Skeletal muscle satellite cell (primary cell): ENCODE results near the gene DDX23.

Experiments
- H3K27me3 ChIP-seq: 2 replicates; pipeline ENCODE4 v1.7.0; 2013; ENCODE audit warnings: low read length; ENCODE audit not compliant: control insufficient read depth, insufficient read depth
- H3K36me3 ChIP-seq: 2 replicates; pipeline ENCODE4 v1.7.0; 2013; ENCODE audit warnings: mild to moderate bottlenecking, control low read depth, low read length; ENCODE audit not compliant: insufficient read depth
- H3K4me1 ChIP-seq: 2 replicates; pipeline ENCODE4 v1.7.0; 2013; ENCODE audit warnings: low read length; ENCODE audit not compliant: control insufficient read depth, insufficient read depth
- H3K4me2 ChIP-seq: 2 replicates; pipeline ENCODE4 v1.7.0; 2013; ENCODE audit warnings: mild to moderate bottlenecking, low read length
- H3K4me3 ChIP-seq: 2 replicates; pipeline ENCODE4 v1.7.0; 2013; ENCODE audit warnings: low read length
- H3K9ac ChIP-seq: 2 replicates; pipeline ENCODE4 v1.7.0; 2013; ENCODE audit warnings: mild to moderate bottlenecking, low read depth, low read length, moderate library complexity
- H3K9me3 ChIP-seq: replicated peaks from 2 replicates; pipeline ENCODE4 v1.7.0; 2013; ENCODE audit warnings: mild to moderate bottlenecking, control low read depth, low read length

Gene DDX23

DNA sequence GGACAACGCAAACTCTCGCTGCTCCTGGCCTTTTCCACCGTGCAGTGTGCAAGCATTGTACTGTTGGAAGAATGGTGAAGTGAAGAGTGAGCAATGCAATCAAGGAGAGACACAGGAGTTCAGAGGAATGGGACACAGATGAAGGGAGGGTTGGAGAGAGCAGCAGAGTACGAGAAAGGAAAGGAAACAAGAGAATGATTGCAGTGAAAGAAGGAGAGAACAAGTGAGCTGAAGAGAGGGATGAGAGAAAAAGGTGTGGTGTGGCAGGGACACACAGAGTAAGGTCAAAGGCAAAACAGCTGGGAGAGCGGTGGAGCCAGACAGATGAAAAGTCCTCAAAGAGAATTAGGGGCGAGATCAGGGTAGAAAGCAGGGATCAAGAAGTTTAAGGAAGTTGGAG, 20.7 kb downstream of the DDX23 start:
- H3K4me3 ChIP-seq: no peak overlapping the region
- no peak overlapping the region for H3K9ac ChIP-seq
- peaks cover 84% of the 10 kb centered on the region for H3K36me3 ChIP-seq
- no peaks in the 10 kb centered on the region for H3K4me1 ChIP-seq
- H3K27me3 ChIP-seq: no peaks in the 10 kb centered on the region
- H3K4me2 ChIP-seq: no peak overlapping the region
- H3K9me3 ChIP-seq: no peaks in the 10 kb centered on the region

DNA sequence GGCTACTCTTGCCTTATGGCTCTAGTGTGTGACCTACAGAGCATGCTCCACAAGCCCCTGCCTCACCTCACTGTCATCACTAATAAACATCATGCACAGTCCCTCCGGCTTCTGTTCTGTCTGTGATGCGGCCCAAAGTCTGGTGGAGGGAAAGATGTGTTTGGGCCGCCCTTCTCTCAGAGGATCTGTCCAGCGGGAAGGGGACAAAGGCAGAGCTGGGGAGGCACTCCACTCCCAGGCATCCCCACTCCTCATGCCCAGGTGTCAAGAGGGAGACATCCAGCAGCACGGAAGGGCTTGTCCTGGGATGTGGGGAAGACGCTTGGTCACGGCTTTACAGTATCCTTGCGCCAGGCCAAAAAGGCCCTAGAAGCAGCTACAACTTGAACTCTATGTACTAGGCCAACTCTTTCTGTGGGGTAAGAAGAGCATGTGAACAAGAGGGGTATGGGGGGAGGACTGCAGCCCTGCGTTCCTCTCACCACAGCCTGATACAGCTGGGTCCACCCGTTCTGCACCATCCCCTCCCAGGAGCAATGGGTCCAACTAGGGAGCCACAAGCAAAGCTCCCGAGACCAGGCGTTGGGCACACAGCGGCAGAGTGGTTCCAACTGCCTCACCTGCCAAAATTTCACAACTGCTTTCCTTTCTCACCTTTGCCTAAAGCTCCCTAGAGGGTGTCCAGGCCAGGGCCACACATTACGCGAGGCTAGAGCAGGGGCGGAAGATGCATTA, 23.0 kb downstream of the DDX23 start:
- no peak overlapping the region for H3K4me2 ChIP-seq
- no peaks in the 10 kb centered on the region for H3K4me1 ChIP-seq
- no peaks in the 10 kb centered on the region for H3K27me3 ChIP-seq
- no peak overlapping the region for H3K9ac ChIP-seq
- no peak overlapping the region for H3K4me3 ChIP-seq
- H3K36me3 ChIP-seq: peaks cover 92% of the 10 kb centered on the region
- H3K9me3 ChIP-seq: no peaks in the 10 kb centered on the region

DNA sequence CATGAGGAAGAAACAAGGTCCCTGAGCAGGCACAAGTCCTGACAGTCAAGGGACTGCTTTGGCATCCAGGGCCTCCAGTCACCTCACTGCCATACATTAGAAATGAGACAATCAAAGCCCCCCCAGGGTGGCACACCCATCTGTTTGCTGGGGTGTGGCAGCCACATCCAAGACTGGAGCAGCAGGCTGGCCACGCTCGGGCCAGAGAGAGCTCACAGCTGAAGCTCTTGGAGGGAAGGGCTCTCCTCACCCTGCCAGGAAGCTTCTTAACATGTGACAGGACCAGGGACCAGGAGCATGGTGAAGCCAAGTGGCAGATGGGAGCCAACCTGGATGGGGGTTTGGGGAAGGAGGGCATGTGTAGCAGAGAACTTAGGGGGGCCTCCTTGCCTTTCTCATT, 23.7 kb downstream of the DDX23 start:
- Histone ChIP-seq H3K36me3 (peaks cover 88% of the 10 kb centered on the region), H3K4me2 (no peak overlapping the region), H3K9me3 (no peaks in the 10 kb centered on the region), H3K27me3 (no peaks in the 10 kb centered on the region), H3K9ac (no peak overlapping the region), H3K4me1 (no peaks in the 10 kb centered on the region), H3K4me3 (no peak overlapping the region)

- H3K9me3 ChIP-seq: no peaks in the 10 kb centered on the region
- H3K9ac ChIP-seq: no peak overlapping the region
- no peak overlapping the region for H3K4me2 ChIP-seq
- no peaks in the 10 kb centered on the region for H3K27me3 ChIP-seq
- H3K36me3 ChIP-seq: peaks cover 81% of the 10 kb centered on the region
- no peak overlapping the region for H3K4me3 ChIP-seq
- no peaks in the 10 kb centered on the region for H3K4me1 ChIP-seq
Observed at GRCh38 chr12:48827513-48828096, 24.4 kb downstream of the DDX23 start.

GRCh38 chr12:48827026-48827425, 24.9 kb downstream of the DDX23 start:
- Histone ChIP-seq H3K27me3 (no peaks in the 10 kb centered on the region), H3K36me3 (peaks cover 76% of the 10 kb centered on the region), H3K4me2 (no peak overlapping the region), H3K9me3 (no peaks in the 10 kb centered on the region), H3K9ac (no peak overlapping the region), H3K4me3 (no peak overlapping the region), H3K4me1 (no peaks in the 10 kb centered on the region)

DNA sequence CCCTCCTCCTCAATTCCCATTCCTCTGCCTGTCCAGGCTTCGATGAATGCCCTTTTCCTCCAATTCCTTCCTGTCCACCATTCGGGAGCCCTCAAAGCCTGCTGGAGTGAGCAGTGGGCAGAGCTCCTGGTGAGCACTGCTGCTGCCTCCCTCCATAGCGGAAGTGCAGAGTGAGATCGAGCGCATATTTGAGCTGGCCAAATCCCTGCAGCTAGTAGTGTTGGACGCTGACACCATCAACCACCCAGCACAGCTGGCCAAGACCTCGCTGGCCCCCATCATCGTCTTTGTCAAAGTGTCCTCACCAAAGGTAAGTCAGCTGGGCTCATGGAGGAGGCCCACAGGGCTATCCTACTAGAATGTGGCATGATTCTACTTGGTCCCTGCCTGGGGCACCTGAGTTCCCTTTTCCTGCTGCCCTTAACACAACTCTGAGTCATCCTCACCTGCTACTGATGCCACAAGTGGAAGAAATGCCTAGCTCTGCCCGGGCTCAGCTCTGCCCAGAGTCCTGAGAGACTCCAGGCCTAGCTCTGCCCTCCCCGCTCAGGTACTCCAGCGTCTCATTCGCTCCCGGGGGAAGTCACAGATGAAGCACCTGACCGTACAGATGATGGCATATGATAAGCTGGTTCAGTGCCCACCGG, 25.6 kb downstream of the DDX23 start:
- H3K36me3 ChIP-seq: peaks cover 69% of the 10 kb centered on the region

GRCh38 chr12:48824905-48825304, 27.1 kb downstream of the DDX23 start:
- no peaks in the 10 kb centered on the region for H3K27me3 ChIP-seq
- H3K36me3 ChIP-seq: peaks cover 60% of the 10 kb centered on the region
- H3K4me2 ChIP-seq: no peak overlapping the region
- no peak overlapping the region for H3K9ac ChIP-seq
- H3K4me1 ChIP-seq: no peaks in the 10 kb centered on the region
- no peak overlapping the region for H3K4me3 ChIP-seq
- no peaks in the 10 kb centered on the region for H3K9me3 ChIP-seq

More for the DNA sequence above, 25.6 kb downstream of the DDX23 start:
- no peaks in the 10 kb centered on the region for H3K27me3 ChIP-seq
- H3K4me2 ChIP-seq: no peak overlapping the region
- H3K4me3 ChIP-seq: no peak overlapping the region
- no peaks in the 10 kb centered on the region for H3K4me1 ChIP-seq
- no peaks in the 10 kb centered on the region for H3K9me3 ChIP-seq
- H3K9ac ChIP-seq: no peak overlapping the region

GRCh38 chr12:48824112-48824511, 27.9 kb downstream of the DDX23 start:
- Histone ChIP-seq H3K36me3 (peaks cover 52% of the 10 kb centered on the region), H3K27me3 (no peaks in the 10 kb centered on the region), H3K4me3 (no peak overlapping the region), H3K9me3 (no peaks in the 10 kb centered on the region), H3K4me1 (no peaks in the 10 kb centered on the region), H3K4me2 (no peak overlapping the region), H3K9ac (no peak overlapping the region)

DNA sequence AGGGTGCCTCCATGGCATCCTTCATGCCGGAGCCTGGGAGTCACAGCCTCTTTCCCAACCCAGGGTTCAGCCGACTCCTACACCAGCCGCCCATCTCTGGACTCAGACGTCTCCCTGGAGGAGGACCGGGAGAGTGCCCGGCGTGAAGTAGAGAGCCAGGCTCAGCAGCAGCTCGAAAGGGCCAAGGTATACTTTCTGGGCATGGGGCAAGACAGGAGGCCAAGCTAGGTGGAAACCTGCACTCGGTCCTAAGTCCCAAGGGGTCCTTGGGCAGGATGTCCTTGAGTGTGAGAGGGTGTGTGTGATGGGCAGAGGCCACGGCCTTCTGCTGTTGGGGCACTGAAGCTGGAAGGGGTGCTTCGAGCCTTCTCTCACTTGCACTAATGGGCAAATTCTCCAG, 28.7 kb downstream of the DDX23 start:
- Histone ChIP-seq H3K9me3 (no peaks in the 10 kb centered on the region), H3K36me3 (peaks cover 43% of the 10 kb centered on the region), H3K4me3 (no peak overlapping the region)

DNA sequence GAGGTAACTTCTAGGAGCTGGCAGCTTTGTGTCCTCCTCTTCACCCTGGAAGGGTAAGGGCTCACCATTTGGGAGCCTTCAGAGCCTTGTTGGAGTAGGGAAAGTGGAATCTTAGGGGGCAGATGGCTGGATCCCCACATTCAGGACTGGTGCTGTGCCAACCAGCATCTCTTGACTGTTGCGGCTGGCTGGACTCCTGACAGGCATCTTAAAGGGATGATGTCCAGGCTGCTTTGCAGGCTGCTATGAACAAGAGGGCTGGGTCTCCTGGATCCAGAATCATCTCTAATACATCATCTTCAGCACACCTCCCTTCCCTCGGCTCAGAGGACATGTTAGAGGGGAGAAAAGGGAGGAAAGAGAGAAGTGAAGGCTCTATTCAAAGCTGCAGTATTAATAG, 29.3 kb downstream of the DDX23 start:
- Histone ChIP-seq H3K4me2 (no peak overlapping the region), H3K36me3 (peaks cover 38% of the 10 kb centered on the region), H3K4me3 (no peak overlapping the region), H3K27me3 (no peaks in the 10 kb centered on the region), H3K9me3 (no peaks in the 10 kb centered on the region), H3K9ac (no peak overlapping the region), H3K4me1 (peaks cover 5% of the 10 kb centered on the region)

More for the DNA sequence above, 28.7 kb downstream of the DDX23 start:
- no peaks in the 10 kb centered on the region for H3K27me3 ChIP-seq
- no peak overlapping the region for H3K9ac ChIP-seq
- H3K4me2 ChIP-seq: no peak overlapping the region
- H3K4me1 ChIP-seq: no peaks in the 10 kb centered on the region

DNA sequence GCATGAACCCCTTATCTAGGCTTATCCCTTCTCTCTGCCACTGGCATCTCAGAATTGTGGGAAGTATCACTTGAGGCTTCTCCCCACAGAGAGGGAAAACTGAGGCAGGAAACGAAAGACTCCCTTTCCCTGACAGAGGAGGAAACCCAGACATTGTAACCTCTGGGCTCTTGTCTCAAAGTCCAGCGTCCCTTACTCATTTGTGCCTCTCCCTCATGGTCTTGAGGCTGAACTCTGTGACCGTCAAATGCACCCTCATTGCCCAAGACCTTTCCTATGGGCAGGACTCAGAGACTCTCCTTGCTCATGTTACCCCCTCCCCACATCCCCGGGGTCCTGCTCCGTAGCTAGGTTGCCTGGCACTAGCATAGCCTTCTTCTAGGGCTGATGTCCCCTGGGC, 29.8 kb downstream of the DDX23 start:
- Histone ChIP-seq H3K9me3 (no peaks in the 10 kb centered on the region), H3K27me3 (no peaks in the 10 kb centered on the region), H3K9ac (no peak overlapping the region), H3K36me3 (peaks cover 35% of the 10 kb centered on the region), H3K4me1 (peaks cover 11% of the 10 kb centered on the region), H3K4me2 (no peak overlapping the region), H3K4me3 (no peak overlapping the region)
